ENCODE data around the gene YWHAG. TPM values are rescaled to one million over a fixed set of nuclear protein-coding genes. Genes with fewer than 3 reads are reported as not detected.

YWHAG gene
- total RNA-seq, 4 donors from 2014 or later: 47.4 to 67.6 (median 65.8) TPM

DNA sequence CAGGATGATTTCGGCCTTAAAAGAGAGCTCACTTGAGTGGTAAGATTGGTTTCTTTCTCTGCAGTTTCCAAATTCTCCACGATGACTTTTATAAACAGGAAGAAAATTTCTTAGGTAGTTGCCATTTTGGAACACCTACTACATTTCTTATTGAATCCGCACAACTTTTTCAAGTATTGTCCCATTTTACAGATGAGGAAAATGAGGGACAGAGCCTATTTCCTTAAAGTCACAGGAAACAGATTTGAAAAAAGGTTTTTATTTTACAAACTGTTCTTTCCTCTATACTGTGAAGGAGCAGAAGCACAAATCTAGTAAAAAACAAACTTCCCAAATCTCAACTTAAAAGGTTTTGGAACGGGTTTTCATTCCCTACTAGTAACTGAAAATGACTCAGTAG lies 2.7 kb downstream of the YWHAG start:
- WGBS: 84% methylated on average over 4 of the region's 4 CpGs
- peaks cover 52% of the 10 kb centered on the region for H3K4me1 ChIP-seq
- no peaks in the 10 kb centered on the region for H3K27me3 ChIP-seq
- no peak overlapping the region for H3K27ac ChIP-seq
- no peak overlapping the region for H3K4me3 ChIP-seq
- H3K36me3 ChIP-seq: no peaks in the 10 kb centered on the region
- H3K9me3 ChIP-seq: no peaks in the 10 kb centered on the region
- DNase-seq (ENCODE audit: low spot score in 2 of 2): no peak
- TF ChIP-seq POLR2AphosphoS5 (IDR thresholded peaks at IDR 0.05): no peak
- TF ChIP-seq POLR2A (IDR thresholded peaks at IDR 0.05): no peak
- TF ChIP-seq EP300 (IDR thresholded peaks at IDR 0.05): no peak
- TF ChIP-seq, protein P1, sequence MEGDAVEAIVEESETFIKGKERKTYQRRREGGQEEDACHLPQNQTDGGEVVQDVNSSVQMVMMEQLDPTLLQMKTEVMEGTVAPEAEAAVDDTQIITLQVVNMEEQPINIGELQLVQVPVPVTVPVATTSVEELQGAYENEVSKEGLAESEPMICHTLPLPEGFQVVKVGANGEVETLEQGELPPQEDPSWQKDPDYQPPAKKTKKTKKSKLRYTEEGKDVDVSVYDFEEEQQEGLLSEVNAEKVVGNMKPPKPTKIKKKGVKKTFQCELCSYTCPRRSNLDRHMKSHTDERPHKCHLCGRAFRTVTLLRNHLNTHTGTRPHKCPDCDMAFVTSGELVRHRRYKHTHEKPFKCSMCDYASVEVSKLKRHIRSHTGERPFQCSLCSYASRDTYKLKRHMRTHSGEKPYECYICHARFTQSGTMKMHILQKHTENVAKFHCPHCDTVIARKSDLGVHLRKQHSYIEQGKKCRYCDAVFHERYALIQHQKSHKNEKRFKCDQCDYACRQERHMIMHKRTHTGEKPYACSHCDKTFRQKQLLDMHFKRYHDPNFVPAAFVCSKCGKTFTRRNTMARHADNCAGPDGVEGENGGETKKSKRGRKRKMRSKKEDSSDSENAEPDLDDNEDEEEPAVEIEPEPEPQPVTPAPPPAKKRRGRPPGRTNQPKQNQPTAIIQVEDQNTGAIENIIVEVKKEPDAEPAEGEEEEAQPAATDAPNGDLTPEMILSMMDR (IDR thresholded peaks at IDR 0.05): no peak

DNA sequence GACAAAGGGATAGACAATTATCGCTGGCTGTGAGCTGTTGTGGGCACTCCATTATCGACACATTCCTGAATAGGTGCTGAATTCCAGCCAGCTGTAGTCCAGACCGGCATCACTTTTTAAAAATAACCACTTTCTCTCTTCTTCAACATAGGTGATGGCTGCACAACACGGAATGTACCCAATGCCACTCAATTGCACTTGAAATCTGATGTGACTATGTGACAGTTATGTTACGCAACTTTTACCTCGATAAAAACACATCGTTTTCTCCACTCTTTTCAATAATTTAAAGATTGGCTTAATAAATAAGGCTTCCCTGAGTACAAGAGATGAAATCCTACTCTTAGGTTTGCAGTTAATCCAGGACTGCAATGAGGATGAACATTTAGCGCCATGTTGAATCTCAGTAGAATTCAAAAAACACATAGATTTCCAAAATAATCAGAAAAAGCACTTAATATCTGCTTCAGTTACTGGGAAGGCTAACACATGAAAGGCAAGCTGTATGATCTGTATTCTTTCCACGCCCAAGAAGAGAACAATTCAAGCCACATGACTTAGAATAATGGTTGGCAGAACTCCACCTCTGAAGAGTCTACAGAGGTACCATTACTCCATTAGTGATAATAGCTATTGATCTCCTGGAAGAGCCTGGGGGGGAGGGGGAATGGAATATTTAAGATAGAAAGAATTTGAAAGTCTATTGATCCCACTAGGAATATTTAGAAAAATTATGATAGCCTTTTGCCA lies 3.6 kb downstream of the YWHAG start:
- WGBS: 77% methylated on average over 9 of the region's 9 CpGs
- no peak for DNase-seq (ENCODE audit: low spot score in 2 of 2)
- H3K9me3 ChIP-seq: no peaks in the 10 kb centered on the region
- TF ChIP-seq, protein P1 (IDR thresholded peaks at IDR 0.05): no peak
- TF ChIP-seq POLR2A (IDR thresholded peaks at IDR 0.05) (no peak), POLR2AphosphoS5 (IDR thresholded peaks at IDR 0.05) (no peak), EP300 (IDR thresholded peaks at IDR 0.05) (no peak)
- peaks cover 4% of the 10 kb centered on the region for H3K36me3 ChIP-seq
- peaks cover 52% of the 10 kb centered on the region for H3K4me1 ChIP-seq
- H3K27ac ChIP-seq: no peak overlapping the region
- H3K4me3 ChIP-seq: no peak overlapping the region
- no peaks in the 10 kb centered on the region for H3K27me3 ChIP-seq

DNA sequence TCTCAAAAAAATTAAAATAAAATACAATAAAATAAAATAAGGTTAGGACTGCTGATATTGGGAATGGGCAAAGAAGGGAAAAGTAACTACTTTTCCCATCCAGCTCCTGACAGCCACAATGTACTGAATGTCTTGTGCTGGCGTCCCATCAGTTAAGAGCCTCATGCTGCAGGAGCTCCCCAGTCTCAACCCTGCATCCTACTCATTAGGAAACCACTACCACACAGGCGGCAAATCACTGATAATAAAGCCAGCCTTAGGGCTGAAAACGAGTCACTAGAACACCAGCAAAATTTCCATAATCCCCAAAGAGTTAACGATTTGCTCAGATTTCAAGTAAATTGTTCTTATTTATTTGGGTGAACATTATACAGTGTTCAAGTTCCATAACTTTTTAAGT lies 4.3 kb downstream of the YWHAG start:
- no peak overlapping the region for H3K4me3 ChIP-seq
- TF ChIP-seq POLR2AphosphoS5 (IDR thresholded peaks at IDR 0.05) (no peak), EP300 (IDR thresholded peaks at IDR 0.05) (no peak), POLR2A (IDR thresholded peaks at IDR 0.05) (no peak)
- TF ChIP-seq, protein P1 (IDR thresholded peaks at IDR 0.05): no peak
- H3K27ac ChIP-seq: no peak overlapping the region
- WGBS: 86% methylated on average over 4 of the region's 4 CpGs
- H3K36me3 ChIP-seq: peaks cover 11% of the 10 kb centered on the region
- DNase-seq (ENCODE audit: low spot score in 2 of 2): no peak
- no peaks in the 10 kb centered on the region for H3K27me3 ChIP-seq
- H3K9me3 ChIP-seq: no peaks in the 10 kb centered on the region
- peaks cover 48% of the 10 kb centered on the region for H3K4me1 ChIP-seq

DNA sequence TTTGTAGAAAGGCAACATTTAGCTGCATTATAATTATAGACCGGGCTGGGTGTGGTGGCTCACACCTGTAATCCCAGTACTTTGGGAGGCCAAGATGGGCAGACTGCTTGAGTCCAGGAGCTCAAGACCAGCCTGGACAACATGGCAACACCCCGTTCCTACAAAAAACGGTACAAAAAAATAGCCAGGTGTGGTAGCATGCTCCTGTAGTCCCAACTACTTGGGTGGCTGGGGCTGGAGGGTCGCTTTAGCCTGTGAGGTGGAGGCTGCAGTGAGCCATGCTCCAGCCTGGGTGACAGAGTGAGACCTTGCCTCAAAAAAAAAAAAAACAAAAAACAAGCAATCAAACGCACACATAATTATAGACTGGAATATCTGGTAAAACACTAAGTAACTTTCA lies 5.0 kb downstream of the YWHAG start:
- H3K4me1 ChIP-seq: peaks cover 47% of the 10 kb centered on the region
- H3K27me3 ChIP-seq: no peaks in the 10 kb centered on the region
- no peak overlapping the region for H3K27ac ChIP-seq
- no peak for TF ChIP-seq POLR2AphosphoS5 (IDR thresholded peaks at IDR 0.05)
- TF ChIP-seq, protein P1 (IDR thresholded peaks at IDR 0.05): no peak
- TF ChIP-seq POLR2A (IDR thresholded peaks at IDR 0.05): no peak
- no peak for TF ChIP-seq EP300 (IDR thresholded peaks at IDR 0.05)
- H3K9me3 ChIP-seq: no peaks in the 10 kb centered on the region
- WGBS: 93% methylated on average over 5 of the region's 5 CpGs
- no peak overlapping the region for H3K4me3 ChIP-seq
- H3K36me3 ChIP-seq: peaks cover 17% of the 10 kb centered on the region
- no peak for DNase-seq (ENCODE audit: low spot score in 2 of 2)

DNA sequence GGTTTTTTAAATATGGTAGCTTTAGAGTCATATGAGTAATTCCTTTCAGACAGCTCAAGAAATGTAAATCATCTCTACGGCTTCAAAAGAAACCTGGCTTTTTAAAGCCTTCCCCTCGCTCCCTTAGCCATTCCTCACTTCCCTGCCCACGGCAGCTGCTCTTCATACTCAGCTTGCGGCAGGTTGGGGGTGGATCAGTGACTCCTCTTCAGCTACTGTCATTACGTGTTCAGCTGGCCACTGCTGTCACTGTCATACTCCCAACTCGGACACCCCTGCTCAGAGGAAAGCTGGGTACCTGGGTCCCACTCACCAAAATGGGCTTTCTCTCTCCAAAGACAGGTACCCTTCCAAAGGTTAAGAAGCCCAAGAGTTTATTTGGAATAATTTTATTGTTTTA lies 6.6 kb downstream of the YWHAG start:
- Histone ChIP-seq H3K4me1 (peaks cover 42% of the 10 kb centered on the region), H3K9me3 (no peaks in the 10 kb centered on the region), H3K4me3 (no peak overlapping the region), H3K27me3 (no peaks in the 10 kb centered on the region), H3K36me3 (peaks cover 26% of the 10 kb centered on the region), H3K27ac (no peak overlapping the region)
- no peak for DNase-seq (ENCODE audit: low spot score in 2 of 2)
- no peak for TF ChIP-seq EP300 (IDR thresholded peaks at IDR 0.05)
- TF ChIP-seq POLR2AphosphoS5 (IDR thresholded peaks at IDR 0.05): no peak
- TF ChIP-seq, protein P1 (IDR thresholded peaks at IDR 0.05): no peak
- TF ChIP-seq POLR2A (IDR thresholded peaks at IDR 0.05): no peak
- WGBS: 65% methylated on average over 6 of the region's 6 CpGs
